Gastrocnemius medialis (tissue), 4 donors: ENCODE data around the gene CTCFL.

Source experiments
- CTCF ChIP-seq, 5 experiments: fragments of 450-650 bp in 3 of 5; fragments of 200-600 bp in 2 of 5; sonication (generic) in 2 of 5; IDR thresholded peaks in 4 of 5; conservative IDR thresholded peaks in 1 of 5; 1 replicate in 4 of 5; 2 replicates in 1 of 5; pipeline ENCODE4 v1.5.1; 2016 to 2019; ENCODE audit warnings: antibody characterized with exemption in 5 of 5, mild to moderate bottlenecking in 3 of 5, moderate library complexity in 3 of 5
- POLR2A ChIP-seq, 2 donors: fragments of 450-650 bp; IDR thresholded peaks; one replicate each; pipeline ENCODE4 v1.6.1; 2017; ENCODE audit warnings: antibody characterized with exemption in 2 of 2, mild to moderate bottlenecking in 2 of 2, moderate library complexity in 2 of 2

- TF ChIP-seq CTCF (IDR thresholded peaks at IDR 0.05 in 4 of 5, conservative IDR thresholded peaks at IDR 0.05 in 1 of 5), result no peak
- TF ChIP-seq POLR2A (IDR thresholded peaks at IDR 0.05), result no peak
Observed at GRCh38 chr20:57537822-57538221, 12.9 kb upstream of the CTCFL start.
